RWPE1 (cell line): ENCODE measurements around the gene SDCCAG8.

Experiments
- CTCF ChIA-PET: fragments of 350-600 bp; sonication (Branson Sonifier 250); formaldehyde crosslinking; extraction: SDS; loops from one replicate; lab custom pipeline; 2021; lab: Yijun Ruan, JAX
- POLR2A ChIA-PET: fragments of 400-600 bp; formaldehyde crosslinking; extraction: SDS; loops from one replicate; lab custom pipeline; 2020; ENCODE audit warnings: antibody characterized with exemption; ENCODE audit not compliant: low non-redundant PET; lab: Yijun Ruan, JAX
- DNase-seq: peaks from one replicate; pipeline ENCODE4 v3.0.0; 2012; ENCODE audit warnings: low spot score
- H3K27ac ChIP-seq: fragments of 450-650 bp; 2 replicates; pipeline ENCODE4 v1.5.1; 2017
- CTCF ChIP-seq: fragments of 450-650 bp; conservative IDR thresholded peaks from 2 replicates; pipeline ENCODE4 v1.5.1; 2017; ENCODE audit warnings: low read depth, mild to moderate bottlenecking

The SDCCAG8 gene

DNA sequence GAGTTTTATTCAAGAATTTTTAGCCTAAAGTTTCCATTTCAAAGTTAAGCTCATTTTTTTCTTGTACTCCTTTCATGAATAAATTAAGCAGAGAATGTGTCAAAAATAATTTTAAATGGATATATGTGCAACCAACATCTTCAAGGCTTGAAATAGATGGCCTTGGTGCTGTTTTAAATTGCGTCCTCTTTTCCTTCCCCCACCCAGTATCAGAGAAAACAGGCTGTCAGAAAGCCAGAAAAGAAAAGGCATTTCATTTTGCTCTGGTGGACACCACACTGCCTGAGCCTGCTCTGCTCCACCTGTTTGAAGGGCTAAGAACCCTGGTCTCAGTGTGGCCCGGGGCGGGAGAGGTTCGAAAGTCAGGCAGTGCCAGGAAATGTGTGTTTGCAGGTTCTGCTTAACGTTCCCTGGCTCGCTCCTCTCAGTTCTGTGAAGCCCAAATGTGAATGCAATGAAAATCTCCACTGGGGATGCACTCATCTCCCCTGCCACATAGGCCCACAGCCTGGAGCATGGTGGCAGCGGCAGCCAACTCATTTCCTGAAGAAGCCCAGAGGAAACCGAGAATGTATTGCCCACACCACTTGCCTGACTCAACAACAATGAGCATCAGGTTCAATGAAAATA is 134.4 kb downstream of the SDCCAG8 start:
- ChIA-PET CTCF (interaction anchor here (0.7 kb wide), 1 partner anchor 166 kb away, joined by 3 read pairs; no protein-coding TSS in a partner anchor), POLR2A (no interaction called here)
- H3K27ac ChIP-seq: no peak overlapping the region
- no peak for TF ChIP-seq CTCF
- no peak for DNase-seq

- CTCF ChIA-PET: no interaction called here
- no peak for TF ChIP-seq CTCF
- DNase-seq: no peak
- H3K27ac ChIP-seq: no peak overlapping the region
- POLR2A ChIA-PET: no interaction called here
Measured at GRCh38 chr1:243391355-243391754, 135.5 kb downstream of the SDCCAG8 start.

GRCh38 chr1:243393096-243393495 is 137.3 kb downstream of the SDCCAG8 start:
- no peak for DNase-seq
- CTCF ChIA-PET: no interaction called here
- H3K27ac ChIP-seq: no peak overlapping the region
- POLR2A ChIA-PET: no interaction called here
- TF ChIP-seq CTCF: no peak

DNA sequence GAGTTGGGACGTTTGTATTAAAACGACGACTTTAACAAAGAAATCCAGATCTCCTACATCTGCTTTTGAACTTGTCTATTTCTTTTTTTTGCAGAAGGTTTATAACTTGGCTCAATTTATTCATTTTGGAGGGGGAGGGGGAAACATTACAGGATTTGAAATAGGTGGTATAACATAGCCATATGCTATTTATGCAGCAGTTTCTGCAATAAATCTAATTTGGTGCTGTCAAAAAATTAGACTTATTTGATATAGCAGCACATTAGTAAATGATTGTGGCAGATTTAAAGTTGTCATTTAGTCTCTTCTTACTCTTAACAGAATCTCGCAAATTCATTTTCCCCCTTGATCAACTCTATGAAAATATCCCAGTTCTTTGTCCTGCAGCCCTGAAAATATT is 138.2 kb downstream of the SDCCAG8 start:
- no peak for TF ChIP-seq CTCF
- no peak for DNase-seq
- H3K27ac ChIP-seq: no peak overlapping the region
- POLR2A ChIA-PET: no interaction called here
- CTCF ChIA-PET: interaction anchor here (0.6 kb wide), 1 partner anchor 51 kb away, joined by 3 read pairs; no protein-coding TSS in a partner anchor

- H3K27ac ChIP-seq: no peak overlapping the region
- no peak for DNase-seq
- TF ChIP-seq CTCF: no peak
- ChIA-PET POLR2A (no interaction called here), CTCF (interaction anchor here (0.6 kb wide), 1 partner anchor 51 kb away, joined by 3 read pairs; no protein-coding TSS in a partner anchor)
Measured at GRCh38 chr1:243394601-243395464, 139.0 kb downstream of the SDCCAG8 start.

- CTCF ChIA-PET: no interaction called here
Measured at GRCh38 chr1:243396424-243396823, 140.6 kb downstream of the SDCCAG8 start.

More at GRCh38 chr1:243396424-243396823, 140.6 kb downstream of the SDCCAG8 start:
- TF ChIP-seq CTCF: no peak
- no peak overlapping the region for H3K27ac ChIP-seq
- no peak for DNase-seq
- POLR2A ChIA-PET: no interaction called here
